Muscle layer of colon (tissue), 2 donors: ENCODE measurements around the gene GPR152.

Source experiments
- H3K27ac ChIP-seq: one replicate; pipeline ENCODE4 v1.7.0; 2013; ENCODE audit warnings: low read depth, mild to moderate bottlenecking, low read length, moderate library complexity
- H3K27me3 ChIP-seq, 2 donors: one replicate each; pipeline ENCODE4 v1.7.0; 2013; ENCODE audit warnings: low read length in 2 of 2, mild to moderate bottlenecking in 2 of 2; ENCODE audit not compliant: insufficient read depth in 2 of 2, control insufficient read depth in 1 of 2
- H3K36me3 ChIP-seq: one replicate; pipeline ENCODE4 v1.7.0; 2013; ENCODE audit warnings: mild to moderate bottlenecking, low read length; ENCODE audit not compliant: insufficient read depth
- H3K4me1 ChIP-seq: one replicate; pipeline ENCODE4 v1.7.0; 2013; ENCODE audit warnings: mild to moderate bottlenecking, low read length; ENCODE audit not compliant: insufficient read depth
- H3K4me3 ChIP-seq, 2 donors: one replicate each; pipeline ENCODE4 v1.7.0; 2013; ENCODE audit warnings: low read length in 2 of 2, low read depth in 1 of 2, mild to moderate bottlenecking in 1 of 2, moderate library complexity in 1 of 2
- H3K9ac ChIP-seq: one replicate; pipeline ENCODE4 v1.7.0; 2013; ENCODE audit warnings: low read length
- H3K9me3 ChIP-seq: one replicate; pipeline ENCODE4 v1.7.0; 2013; ENCODE audit warnings: mild to moderate bottlenecking, low read length
- donor health status: abdominal sarcoma.
- donor health status: Adenocarcinoma of cecum.

The GPR152 gene

GRCh38 chr11:67423891-67424613, 28.5 kb downstream of the GPR152 start:
- no peaks in the 10 kb centered on the region for H3K27me3 ChIP-seq

DNA sequence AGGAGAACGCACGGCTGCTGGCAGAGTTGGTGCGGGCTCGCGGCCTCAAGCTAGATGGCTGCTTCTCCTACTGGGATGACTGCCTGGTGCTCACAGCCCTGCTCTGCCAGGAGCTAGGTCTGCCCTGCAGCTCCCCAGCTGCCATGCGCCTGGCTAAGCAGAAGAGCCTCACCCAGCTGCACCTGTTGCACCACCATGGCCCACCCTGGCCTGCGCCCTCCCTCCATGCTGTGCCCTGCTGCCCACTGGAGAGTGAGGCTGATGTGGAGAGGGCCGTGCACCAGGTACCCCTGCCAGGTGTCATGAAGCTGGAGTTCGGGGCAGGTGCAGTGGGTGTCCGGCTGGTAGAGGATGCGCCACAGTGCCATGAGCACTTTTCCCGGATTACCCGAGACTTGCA, 29.1 kb downstream of the GPR152 start:
- Histone ChIP-seq H3K27ac (no peak overlapping the region), H3K9me3 (no peaks in the 10 kb centered on the region), H3K36me3 (no peaks in the 10 kb centered on the region), H3K4me1 (peaks cover 14% of the 10 kb centered on the region), H3K4me3 (no peak overlapping the region), H3K9ac (no peak overlapping the region), H3K27me3 (no peaks in the 10 kb centered on the region)

More at GRCh38 chr11:67423891-67424613, 28.5 kb downstream of the GPR152 start:
- H3K27ac ChIP-seq, result no peak overlapping the region
- no peak overlapping the region for H3K9ac ChIP-seq
- H3K9me3 ChIP-seq, result no peaks in the 10 kb centered on the region
- H3K36me3 ChIP-seq, result no peaks in the 10 kb centered on the region
- no peak overlapping the region for H3K4me3 ChIP-seq
- H3K4me1 ChIP-seq, result peaks cover 19% of the 10 kb centered on the region

GRCh38 chr11:67422891-67423290, 29.6 kb downstream of the GPR152 start:
- Histone ChIP-seq H3K36me3 (no peaks in the 10 kb centered on the region), H3K4me3 (no peak overlapping the region), H3K9me3 (no peaks in the 10 kb centered on the region), H3K27me3 (no peaks in the 10 kb centered on the region), H3K9ac (no peak overlapping the region), H3K27ac (no peak overlapping the region), H3K4me1 (peaks cover 14% of the 10 kb centered on the region)

GRCh38 chr11:67421430-67422031, 31.0 kb downstream of the GPR152 start:
- H3K4me1 ChIP-seq, result peaks cover 10% of the 10 kb centered on the region
- H3K27me3 ChIP-seq, result no peaks in the 10 kb centered on the region
- H3K9ac ChIP-seq, result no peak overlapping the region
- H3K27ac ChIP-seq, result peak overlapping the region; percentile 86
- no peaks in the 10 kb centered on the region for H3K9me3 ChIP-seq
- H3K36me3 ChIP-seq, result no peaks in the 10 kb centered on the region
- H3K4me3 ChIP-seq, result peak overlapping the region in 1 of 2 donors; percentile 41

- Histone ChIP-seq H3K36me3 (no peaks in the 10 kb centered on the region), H3K27me3 (no peaks in the 10 kb centered on the region), H3K4me1 (peaks cover 13% of the 10 kb centered on the region), H3K9ac (no peak overlapping the region), H3K4me3 (peak overlapping the region; percentile 41 to 57), H3K27ac (peak overlapping the region; percentile 86), H3K9me3 (no peaks in the 10 kb centered on the region)
Measured at GRCh38 chr11:67420646-67421429, 31.7 kb downstream of the GPR152 start.

DNA sequence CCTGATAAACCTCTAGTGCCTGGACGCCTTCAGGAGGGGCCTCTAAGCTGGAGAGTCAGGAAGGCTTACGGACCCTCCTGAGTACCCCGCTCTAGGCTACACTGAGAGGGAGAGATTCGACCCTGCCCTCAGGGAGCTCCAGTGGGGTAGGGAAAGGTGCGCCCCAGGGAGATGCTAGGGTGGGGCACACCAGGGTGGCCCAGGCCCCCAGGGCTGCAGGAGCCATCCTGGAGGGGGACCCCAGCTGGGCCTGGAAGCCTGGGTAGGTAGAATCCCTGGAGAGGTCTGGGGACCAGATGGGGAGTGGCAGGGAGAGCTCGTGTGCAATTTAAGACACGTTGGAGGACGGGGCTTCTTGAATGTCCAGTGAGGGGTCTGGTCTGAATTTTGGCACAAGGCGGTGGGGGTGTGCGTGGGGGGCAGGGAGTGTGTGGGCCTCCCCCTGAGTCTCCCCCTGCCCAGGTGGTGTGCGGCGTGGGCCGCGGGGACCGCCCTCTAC, 32.3 kb downstream of the GPR152 start:
- Histone ChIP-seq H3K36me3 (no peaks in the 10 kb centered on the region), H3K9ac (no peak overlapping the region), H3K27me3 (peaks cover under 1% of the 10 kb centered on the region in 2 donors), H3K4me3 (peak overlapping the region; percentile 41 to 57), H3K9me3 (no peaks in the 10 kb centered on the region), H3K4me1 (peaks cover 13% of the 10 kb centered on the region), H3K27ac (peak overlapping the region; percentile 35)

DNA sequence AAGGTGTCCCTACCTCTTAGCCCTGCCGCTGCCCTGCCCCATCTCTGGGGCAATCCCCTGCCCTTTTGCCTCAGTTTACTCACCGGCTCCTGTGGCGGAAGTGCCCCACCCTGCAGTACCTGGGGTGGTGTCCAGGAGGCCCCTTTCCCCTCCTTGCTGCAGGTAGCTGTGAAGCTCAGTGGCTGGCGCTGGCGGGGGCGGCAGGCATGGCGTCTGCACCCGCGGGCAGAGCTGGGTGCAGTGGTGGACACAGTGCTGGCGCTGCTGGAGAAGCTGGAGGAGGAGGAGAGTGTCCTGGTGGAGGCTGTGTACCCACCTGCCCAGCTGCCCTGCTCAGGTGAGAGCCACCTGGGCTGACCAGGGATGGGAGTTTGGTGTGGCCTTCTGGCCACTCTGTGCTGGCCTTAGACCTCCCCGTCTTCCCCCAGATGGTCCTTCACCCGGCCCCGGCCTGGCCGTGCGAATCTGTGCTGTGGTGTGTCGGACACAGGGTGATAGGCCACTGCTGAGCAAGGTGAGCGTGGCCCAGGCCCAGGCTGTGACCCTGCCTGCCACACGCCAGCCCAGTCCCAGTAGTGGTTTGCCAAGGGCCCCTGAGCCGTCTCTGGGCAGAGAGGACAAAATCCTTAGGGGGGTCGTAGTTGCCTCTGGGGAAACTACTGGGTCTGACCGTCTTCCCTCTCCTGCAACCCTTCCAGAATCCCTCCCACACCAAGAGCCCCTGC, 33.0 kb downstream of the GPR152 start:
- peaks cover 4 to 6% of the 10 kb centered on the region in 2 donors for H3K27me3 ChIP-seq
- no peaks in the 10 kb centered on the region for H3K9me3 ChIP-seq
- H3K36me3 ChIP-seq, result no peaks in the 10 kb centered on the region
- no peak overlapping the region for H3K9ac ChIP-seq
- peaks cover 13% of the 10 kb centered on the region for H3K4me1 ChIP-seq
- H3K27ac ChIP-seq, result no peak overlapping the region
- H3K4me3 ChIP-seq, result no peak overlapping the region

DNA sequence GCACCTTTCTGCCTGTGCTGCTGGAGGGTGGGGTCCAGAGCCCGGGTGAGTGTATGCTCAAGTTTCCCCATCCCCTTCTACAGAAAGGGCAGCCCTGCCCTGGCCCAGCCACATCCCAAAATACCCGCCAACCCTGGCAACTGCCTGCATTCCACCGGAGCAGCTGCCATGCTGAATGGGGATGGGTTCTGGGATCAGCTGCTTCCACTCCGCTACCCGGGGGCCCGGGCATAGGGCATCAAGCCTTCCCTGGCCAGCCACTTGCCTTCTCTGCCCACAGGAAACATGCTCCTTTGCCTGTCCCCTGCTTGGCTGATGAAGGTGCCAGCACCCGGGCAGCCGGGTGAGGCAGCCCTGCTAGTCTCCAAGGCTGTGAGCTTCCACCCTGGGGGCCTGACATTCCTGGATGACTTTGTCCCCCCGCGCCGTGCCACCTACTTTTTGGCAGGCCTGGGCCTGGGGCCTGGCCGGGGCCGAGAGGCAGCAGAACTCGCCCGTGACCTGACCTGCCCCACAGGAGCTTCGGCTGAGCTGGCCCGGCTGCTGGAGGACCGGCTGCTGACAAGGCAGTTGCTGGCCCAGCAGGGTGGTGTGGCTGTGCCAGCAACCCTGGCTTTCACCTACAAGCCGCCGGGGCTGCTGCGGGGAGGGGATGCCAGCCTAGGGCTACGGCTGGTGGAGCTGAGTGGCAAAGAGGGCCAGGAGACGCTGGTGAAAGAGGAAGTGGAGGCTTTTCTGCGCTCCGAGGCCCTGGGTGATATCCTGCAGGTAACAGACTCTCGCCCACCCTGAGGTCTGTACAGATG, 33.9 kb downstream of the GPR152 start:
- H3K27me3 ChIP-seq, result peaks cover 4 to 8% of the 10 kb centered on the region in 2 donors
- H3K9ac ChIP-seq, result no peak overlapping the region
- no peaks in the 10 kb centered on the region for H3K9me3 ChIP-seq
- no peaks in the 10 kb centered on the region for H3K36me3 ChIP-seq
- H3K27ac ChIP-seq, result no peak overlapping the region
- H3K4me1 ChIP-seq, result peaks cover 13% of the 10 kb centered on the region
- H3K4me3 ChIP-seq, result no peak overlapping the region

GRCh38 chr11:67417425-67417824, 35.1 kb downstream of the GPR152 start:
- Histone ChIP-seq H3K9me3 (no peaks in the 10 kb centered on the region), H3K27ac (no peak overlapping the region), H3K4me3 (no peak overlapping the region), H3K9ac (no peak overlapping the region), H3K36me3 (no peaks in the 10 kb centered on the region), H3K4me1 (peaks cover 13% of the 10 kb centered on the region), H3K27me3 (peaks cover 4 to 21% of the 10 kb centered on the region in 2 donors)

DNA sequence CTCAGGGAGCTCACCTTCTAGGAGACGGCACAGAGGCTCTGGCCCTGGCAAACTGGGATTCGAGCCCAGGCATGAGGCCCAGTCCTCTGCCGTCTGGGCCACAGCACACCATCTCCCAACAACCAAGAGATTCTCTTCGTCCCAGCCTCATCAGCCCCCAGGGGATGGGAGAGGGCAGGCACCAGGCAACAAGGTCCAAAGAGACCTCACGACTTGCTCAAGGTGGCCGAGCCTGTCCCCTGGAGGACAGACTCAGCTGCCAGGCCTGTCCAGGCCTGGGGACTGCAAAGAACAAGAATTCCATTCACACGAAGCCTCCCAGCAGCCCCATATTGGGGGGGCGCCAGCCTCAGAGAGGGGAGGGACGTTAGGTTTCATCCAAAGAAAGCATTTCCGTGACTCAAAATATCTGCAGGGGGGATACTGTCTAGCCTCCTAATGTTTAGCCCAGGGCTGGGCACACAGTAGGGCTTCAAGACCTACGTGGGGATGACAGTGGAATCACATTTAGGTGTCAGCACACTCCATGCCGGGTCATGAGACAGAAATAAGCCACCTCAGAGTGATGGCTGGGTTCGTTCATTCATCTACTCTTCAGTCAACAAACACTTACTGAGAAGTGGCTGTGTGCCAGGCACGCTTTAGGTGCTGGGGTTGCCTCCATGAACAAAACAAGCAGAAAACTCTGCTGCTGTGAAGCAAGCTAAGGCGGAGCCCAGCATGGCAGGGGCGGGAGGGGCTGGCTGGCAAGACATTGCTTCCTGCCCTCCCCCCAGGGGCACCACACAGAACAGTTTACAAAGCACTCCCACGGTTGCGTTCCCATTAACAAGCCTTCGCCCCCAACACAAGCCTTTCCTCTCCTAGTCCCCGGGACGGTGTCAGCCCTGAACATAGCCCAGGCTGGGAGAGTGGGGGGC, 35.9 kb downstream of the GPR152 start:
- H3K27ac ChIP-seq, result no peak overlapping the region
- no peak overlapping the region for H3K9ac ChIP-seq
- no peaks in the 10 kb centered on the region for H3K36me3 ChIP-seq
- no peaks in the 10 kb centered on the region for H3K9me3 ChIP-seq
- H3K4me3 ChIP-seq, result no peak overlapping the region
- peaks cover 4 to 28% of the 10 kb centered on the region in 2 donors for H3K27me3 ChIP-seq
- H3K4me1 ChIP-seq, result peaks cover 13% of the 10 kb centered on the region
